Neural cell (in vitro differentiated cells): Measurements from ENCODE around the gene ALG3. TPM values are rescaled to one million over a fixed set of nuclear protein-coding genes. Genes with fewer than 3 reads are reported as not detected.

Experiments
- H2AFZ ChIP-seq: fragments of 200-600, 300-800 bp; sonication (generic), shearing (Covaris generic); 2 replicates; pipeline ENCODE4 v1.6.0; 2014; ENCODE audit warnings: low read depth, mild to moderate bottlenecking, antibody characterized with exemption, low read length, moderate library complexity
- H3F3A ChIP-seq: fragments of 200-600 bp; shearing (Covaris generic); 2 replicates; pipeline ENCODE4 v1.6.1; 2016; ENCODE audit warnings: mild to moderate bottlenecking, moderate library complexity, mixed read lengths, antibody characterized with exemption, low read length; ENCODE audit not compliant: insufficient read depth, poor library complexity, severe bottlenecking
- H3K27ac ChIP-seq: fragments of 200-600, 300-800 bp; sonication (generic), shearing (Covaris generic); 2 replicates; pipeline ENCODE4 v1.5.1; 2014; ENCODE audit warnings: mild to moderate bottlenecking, low read length, moderate library complexity
- H3K27me3 ChIP-seq: fragments of 300-800, 200-600 bp; sonication (generic), shearing (Covaris generic); 2 replicates; pipeline ENCODE4 v1.6.0; 2014; ENCODE audit warnings: mild to moderate bottlenecking, low read depth, low read length, moderate library complexity; ENCODE audit not compliant: insufficient read depth
- H3K36me3 ChIP-seq: fragments of 300-800, 200-600 bp; sonication (generic), shearing (Covaris generic); 2 replicates; pipeline ENCODE4 v1.5.1; 2014; ENCODE audit warnings: mild to moderate bottlenecking, antibody characterized with exemption, low read length, moderate library complexity; ENCODE audit not compliant: insufficient read depth
- H3K4me2 ChIP-seq: fragments of 300-800, 200-600 bp; sonication (generic), shearing (Covaris generic); 2 replicates; pipeline ENCODE4 v1.6.0; 2014; ENCODE audit warnings: mild to moderate bottlenecking, low read length
- H3K4me3 ChIP-seq: fragments of 300-800, 200-600 bp; sonication (generic), shearing (Covaris generic); 2 replicates; pipeline ENCODE4 v1.5.1; 2014; ENCODE audit warnings: mild to moderate bottlenecking, low read length, moderate library complexity
- H3K79me2 ChIP-seq: fragments of 200-600 bp; shearing (Covaris generic); replicated peaks from 2 replicates; pipeline ENCODE4 v1.6.0; 2014; ENCODE audit warnings: mild to moderate bottlenecking, low read length, moderate library complexity; ENCODE audit not compliant: insufficient read depth
- H3K9ac ChIP-seq: fragments of 300-800, 200-600 bp; sonication (generic), shearing (Covaris generic); 2 replicates; pipeline ENCODE4 v1.6.1; 2016; ENCODE audit warnings: mild to moderate bottlenecking, low read length, mixed read lengths
- H3K9me2 ChIP-seq: fragments of 200-600 bp; shearing (Covaris generic); 2 replicates; pipeline ENCODE4 v1.6.1; 2016; ENCODE audit warnings: mild to moderate bottlenecking, low read length, mixed read lengths; ENCODE audit not compliant: insufficient read depth
- H3K9me3 ChIP-seq: fragments of 200-600, 300-800 bp; sonication (generic), shearing (Covaris generic); 2 replicates; pipeline ENCODE4 v1.6.1; 2016; ENCODE audit warnings: mild to moderate bottlenecking, mixed run types, low read length, moderate library complexity, mixed read lengths
- H4K20me1 ChIP-seq: fragments of 200-600 bp; shearing (Covaris generic); 2 replicates; pipeline ENCODE4 v1.6.1; 2016; ENCODE audit warnings: mild to moderate bottlenecking, mixed run types; ENCODE audit not compliant: insufficient read depth
- EP300 ChIP-seq: fragments of 450-650 bp; conservative IDR thresholded peaks from 2 replicates; pipeline ENCODE4 v1.6.1; 2014; ENCODE audit warnings: antibody characterized with exemption, mild to moderate bottlenecking, moderate library complexity; ENCODE audit not compliant: poor library complexity, severe bottlenecking
- EZH2 ChIP-seq: fragments of 200-600, 300-800 bp; shearing (Covaris generic), sonication (generic); IDR thresholded peaks from 2 replicates; pipeline ENCODE4 v1.6.1; 2014; ENCODE audit warnings: antibody characterized with exemption, low read length, borderline replicate concordance, mild to moderate bottlenecking; ENCODE audit not compliant: insufficient read depth, poor library complexity, severe bottlenecking
- MXI1 ChIP-seq: fragments of 450-650 bp; conservative IDR thresholded peaks from 2 replicates; pipeline ENCODE4 v1.6.1; 2014; ENCODE audit warnings: antibody characterized with exemption, mild to moderate bottlenecking; ENCODE audit not compliant: poor library complexity, severe bottlenecking
- POLR2AphosphoS5 ChIP-seq: IDR thresholded peaks from 2 replicates; pipeline ENCODE4 v1.6.1; 2012
- RAD21 ChIP-seq: fragments of 450-650 bp; conservative IDR thresholded peaks from 2 replicates; pipeline ENCODE4 v1.6.1; 2014; ENCODE audit warnings: antibody characterized with exemption, mild to moderate bottlenecking, moderate library complexity
- REST ChIP-seq: IDR thresholded peaks from 2 replicates; pipeline ENCODE4 v1.6.1; 2012; ENCODE audit warnings: borderline replicate concordance
- SMC3 ChIP-seq: fragments of 450-650 bp; conservative IDR thresholded peaks from 2 replicates; pipeline ENCODE4 v1.6.1; 2014; ENCODE audit warnings: antibody characterized with exemption, mild to moderate bottlenecking, moderate library complexity; ENCODE audit not compliant: poor library complexity
- TAF1 ChIP-seq: IDR thresholded peaks from 2 replicates; pipeline ENCODE4 v1.6.1; 2012; ENCODE audit warnings: low read depth
- polyA plus RNA-seq: library from polyadenylated mRNA; depleted of rRNA; stranded (reverse); fragments of >200 nt; gene quantifications from 2 replicates; pipeline ENCODE4 v1.2.3, GENCODE V29; 2014
- TF ChIP-seq, protein P1 (sequence below): fragments of 450-650 bp; IDR thresholded peaks from 2 replicates; pipeline ENCODE4 v1.5.1; 2014; ENCODE audit warnings: antibody characterized with exemption, mild to moderate bottlenecking, moderate library complexity; ENCODE audit not compliant: poor library complexity, severe bottlenecking

The ALG3 gene
- polyA plus RNA-seq, 1 donor from 2014 or later = 13.5 TPM

- no peak overlapping the region for H3K9ac ChIP-seq
- no peaks in the 10 kb centered on the region for H3K36me3 ChIP-seq
- no peaks in the 10 kb centered on the region for H4K20me1 ChIP-seq
- H3K79me2 ChIP-seq = no peaks in the 10 kb centered on the region
- no peak overlapping the region for H3K4me3 ChIP-seq
- no peak for TF ChIP-seq REST
- TF ChIP-seq MXI1 = no peak
- no peak for TF ChIP-seq POLR2AphosphoS5
- no peak for TF ChIP-seq TAF1
- TF ChIP-seq, protein P1, sequence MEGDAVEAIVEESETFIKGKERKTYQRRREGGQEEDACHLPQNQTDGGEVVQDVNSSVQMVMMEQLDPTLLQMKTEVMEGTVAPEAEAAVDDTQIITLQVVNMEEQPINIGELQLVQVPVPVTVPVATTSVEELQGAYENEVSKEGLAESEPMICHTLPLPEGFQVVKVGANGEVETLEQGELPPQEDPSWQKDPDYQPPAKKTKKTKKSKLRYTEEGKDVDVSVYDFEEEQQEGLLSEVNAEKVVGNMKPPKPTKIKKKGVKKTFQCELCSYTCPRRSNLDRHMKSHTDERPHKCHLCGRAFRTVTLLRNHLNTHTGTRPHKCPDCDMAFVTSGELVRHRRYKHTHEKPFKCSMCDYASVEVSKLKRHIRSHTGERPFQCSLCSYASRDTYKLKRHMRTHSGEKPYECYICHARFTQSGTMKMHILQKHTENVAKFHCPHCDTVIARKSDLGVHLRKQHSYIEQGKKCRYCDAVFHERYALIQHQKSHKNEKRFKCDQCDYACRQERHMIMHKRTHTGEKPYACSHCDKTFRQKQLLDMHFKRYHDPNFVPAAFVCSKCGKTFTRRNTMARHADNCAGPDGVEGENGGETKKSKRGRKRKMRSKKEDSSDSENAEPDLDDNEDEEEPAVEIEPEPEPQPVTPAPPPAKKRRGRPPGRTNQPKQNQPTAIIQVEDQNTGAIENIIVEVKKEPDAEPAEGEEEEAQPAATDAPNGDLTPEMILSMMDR = no peak
- TF ChIP-seq SMC3 = no peak
- no peak for TF ChIP-seq EP300
- no peak for TF ChIP-seq EZH2
- no peaks in the 10 kb centered on the region for H3F3A ChIP-seq
- H3K27me3 ChIP-seq = peaks cover 34% of the 10 kb centered on the region
- no peaks in the 10 kb centered on the region for H3K9me2 ChIP-seq
- H2AFZ ChIP-seq = no peak overlapping the region
- H3K9me3 ChIP-seq = no peaks in the 10 kb centered on the region
- no peak overlapping the region for H3K4me2 ChIP-seq
- H3K27ac ChIP-seq = no peak overlapping the region
Measured at GRCh38 chr3:184257083-184257915, 8.5 kb upstream of the ALG3 start.

DNA sequence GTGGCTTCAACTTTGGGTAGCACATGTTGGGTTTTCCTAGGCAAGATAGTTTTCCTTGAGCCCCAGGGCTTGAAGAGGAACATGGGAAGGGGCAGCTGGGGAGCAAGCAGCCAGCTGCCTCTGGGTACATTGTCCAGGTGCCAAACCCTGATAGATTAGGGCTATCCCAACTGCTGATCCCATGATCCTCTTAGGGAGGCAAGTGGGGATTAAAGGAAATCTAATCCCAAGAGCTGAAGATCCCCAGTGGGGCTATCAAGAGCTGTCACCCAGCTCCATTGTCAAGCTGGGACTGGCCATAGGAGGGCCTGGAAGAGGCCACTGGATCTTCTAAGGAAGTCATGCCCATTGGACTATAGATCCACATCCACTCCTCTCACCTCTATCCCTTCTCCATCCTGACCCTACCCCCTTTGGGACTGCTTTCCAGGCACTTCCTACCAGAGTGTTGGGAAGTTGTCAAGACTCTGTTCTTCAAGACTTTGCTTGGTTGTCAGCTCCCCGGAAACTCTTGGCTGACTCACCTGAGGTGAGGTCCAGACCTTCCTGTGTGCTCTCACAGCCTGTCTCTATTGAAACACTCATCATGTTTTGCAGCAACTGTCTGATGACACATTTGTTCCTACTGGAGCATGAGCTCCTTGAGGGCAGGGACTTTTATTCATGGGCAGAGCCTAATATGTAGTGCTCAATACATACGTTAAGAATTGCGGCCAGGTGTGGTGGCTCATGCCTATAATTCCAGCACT, 6.7 kb upstream of the ALG3 start:
- Histone ChIP-seq H4K20me1 (no peaks in the 10 kb centered on the region), H3K9me3 (no peaks in the 10 kb centered on the region), H3K27ac (no peak overlapping the region), H3F3A (no peaks in the 10 kb centered on the region), H2AFZ (no peak overlapping the region), H3K9me2 (no peaks in the 10 kb centered on the region), H3K9ac (no peak overlapping the region), H3K27me3 (peaks cover 19% of the 10 kb centered on the region), H3K79me2 (no peaks in the 10 kb centered on the region), H3K4me3 (no peak overlapping the region), H3K4me2 (no peak overlapping the region), H3K36me3 (no peaks in the 10 kb centered on the region)
- TF ChIP-seq SMC3 (no peak), MXI1 (no peak), EZH2 (no peak), POLR2AphosphoS5 (no peak), EP300 (no peak), TAF1 (no peak), RAD21 (no peak), REST (no peak)
- TF ChIP-seq, protein P1 = no peak
